ENCODE results near the gene SYTL1.

Gene SYTL1

GRCh38 chr1:27346357-27346756 is 4.5 kb downstream of the SYTL1 start:
- no peak for FAIRE-seq
- no peak for DNase-seq (ENCODE audit: extremely low spot score, insufficient read length, low read depth)

- FAIRE-seq = no peak
Observed at GRCh38 chr1:27346991-27347624, 5.3 kb downstream of the SYTL1 start.

GRCh38 chr1:27348861-27349783 is 7.3 kb downstream of the SYTL1 start:
- no peak for FAIRE-seq
- DNase-seq (ENCODE audit: extremely low spot score, insufficient read length, low read depth) = no peak

More at GRCh38 chr1:27346991-27347624, 5.3 kb downstream of the SYTL1 start:
- DNase-seq (ENCODE audit: extremely low spot score, insufficient read length, low read depth) = no peak

GRCh38 chr1:27349784-27350662 is 8.2 kb downstream of the SYTL1 start:
- FAIRE-seq (no peak), DNase-seq (ENCODE audit: extremely low spot score, insufficient read length, low read depth) (no peak)

- FAIRE-seq = no peak
Observed at GRCh38 chr1:27350663-27351540, 9.1 kb downstream of the SYTL1 start.

GRCh38 chr1:27351541-27352107 is 9.8 kb downstream of the SYTL1 start:
- no peak for FAIRE-seq
- no peak for DNase-seq (ENCODE audit: extremely low spot score, insufficient read length, low read depth)

More at GRCh38 chr1:27350663-27351540, 9.1 kb downstream of the SYTL1 start:
- DNase-seq (ENCODE audit: extremely low spot score, insufficient read length, low read depth) = no peak

GRCh38 chr1:27353166-27353565 is 11.3 kb downstream of the SYTL1 start:
- no peak for DNase-seq (ENCODE audit: extremely low spot score, insufficient read length, low read depth)
- FAIRE-seq = no peak

- FAIRE-seq = no peak
Observed at GRCh38 chr1:27353629-27354028, 11.8 kb downstream of the SYTL1 start.

GRCh38 chr1:27355683-27356082 is 13.9 kb downstream of the SYTL1 start:
- DNase-seq (ENCODE audit: extremely low spot score, insufficient read length, low read depth) = no peak
- no peak for FAIRE-seq

More at GRCh38 chr1:27353629-27354028, 11.8 kb downstream of the SYTL1 start:
- DNase-seq (ENCODE audit: extremely low spot score, insufficient read length, low read depth) = no peak

GRCh38 chr1:27356277-27356618 is 14.4 kb downstream of the SYTL1 start:
- FAIRE-seq (no peak), DNase-seq (ENCODE audit: extremely low spot score, insufficient read length, low read depth) (no peak)

- FAIRE-seq = no peak
- DNase-seq (ENCODE audit: extremely low spot score, insufficient read length, low read depth) = no peak
Observed at GRCh38 chr1:27356619-27357280, 14.9 kb downstream of the SYTL1 start.

- peak; percentile 83 for DNase-seq (ENCODE audit: extremely low spot score, insufficient read length, low read depth)
- FAIRE-seq = peak; percentile 85
Observed at GRCh38 chr1:27357281-27358037, 15.6 kb downstream of the SYTL1 start.

- DNase-seq (ENCODE audit: extremely low spot score, insufficient read length, low read depth) (no peak), FAIRE-seq (no peak)
Observed at GRCh38 chr1:27358038-27358927, 16.5 kb downstream of the SYTL1 start.

GRCh38 chr1:27358928-27359313 is 17.1 kb downstream of the SYTL1 start:
- no peak for DNase-seq (ENCODE audit: extremely low spot score, insufficient read length, low read depth)
- no peak for FAIRE-seq

- no peak for DNase-seq (ENCODE audit: extremely low spot score, insufficient read length, low read depth)
- FAIRE-seq = no peak
Observed at GRCh38 chr1:27359822-27360158, 18.0 kb downstream of the SYTL1 start.

- DNase-seq (ENCODE audit: extremely low spot score, insufficient read length, low read depth) = no peak
- peak; percentile 82 for FAIRE-seq
Observed at GRCh38 chr1:27360159-27361043, 18.6 kb downstream of the SYTL1 start.

Measured in GM18507 (cell line).